Bronchial epithelial cell (primary cell): ENCODE results near the gene ITGAL. TPM values are rescaled to one million over a fixed set of nuclear protein-coding genes. Genes with fewer than 3 reads are reported as not detected.
A peak's percentile ranks its signal among the peaks of the same experiment; 100 is the strongest.

Experiments
- DNase-seq: peaks from one replicate; pipeline ENCODE4 v3.0.0-alpha.2; 2010; ENCODE audit warnings: low read depth
- FAIRE-seq: peaks from 2 replicates; lab custom pipeline; 2011; peaks lifted over from hg19 to GRCh38; lab: Jason Lieb, UNC
- H3K27me3 ChIP-seq: 2 replicates; pipeline ENCODE4 v1.5.1; 2011; ENCODE audit warnings: low read length; ENCODE audit not compliant: control insufficient read depth, insufficient read depth
- H3K36me3 ChIP-seq: 2 replicates; pipeline ENCODE4 v1.5.1; 2011; ENCODE audit warnings: low read length; ENCODE audit not compliant: control insufficient read depth, insufficient read depth
- H3K4me3 ChIP-seq: 2 replicates; pipeline ENCODE4 v1.5.1; 2011; ENCODE audit warnings: mild to moderate bottlenecking, low read depth, low read length, control low read depth
- CTCF ChIP-seq: IDR thresholded peaks from 2 replicates; pipeline ENCODE4 v1.5.1; 2011; ENCODE audit warnings: mild to moderate bottlenecking, moderate library complexity, low read length, control low read depth, inconsistent platforms; ENCODE audit not compliant: insufficient read depth, severe bottlenecking
- total RNA-seq: library from RNA; depleted of rRNA; stranded (reverse); fragments of >200 nt; gene quantifications from 2 replicates; pipeline ENCODE4 v1.2.1, GENCODE V29; 2014

Gene ITGAL
- total RNA-seq, 1 donor from 2014 or later = not detected

- DNase-seq (no peak), FAIRE-seq (no peak)
- H3K27me3 ChIP-seq = no peaks in the 10 kb centered on the region
- peak overlapping the region; percentile 61 for H3K4me3 ChIP-seq
- TF ChIP-seq CTCF = no peak
- H3K36me3 ChIP-seq = peaks cover 2% of the 10 kb centered on the region
Observed at GRCh38 chr16:30444231-30445148, 28.1 kb upstream of the ITGAL start.

GRCh38 chr16:30445149-30445407 lies 27.5 kb upstream of the ITGAL start:
- no peak for TF ChIP-seq CTCF
- H3K27me3 ChIP-seq = no peaks in the 10 kb centered on the region
- peak overlapping the region; percentile 61 for H3K4me3 ChIP-seq
- FAIRE-seq (no peak), DNase-seq (no peak)
- H3K36me3 ChIP-seq = peaks cover 2% of the 10 kb centered on the region

GRCh38 chr16:30445408-30446202 lies 26.9 kb upstream of the ITGAL start, which contains the start of gene SEPHS2:
SEPHS2 (minus strand) TSS chr16:30445874; CDS start chr16:30445727, 147 bp downstream.
- TF ChIP-seq CTCF = peak; percentile 48
- no peak for FAIRE-seq
- H3K4me3 ChIP-seq = peak within 1 kb of the TSS; percentile 61
- peaks cover 2% of the 10 kb centered on the region for H3K36me3 ChIP-seq
- DNase-seq = peak; percentile 93
- H3K27me3 ChIP-seq = no peaks in the 10 kb centered on the region

GRCh38 chr16:30446203-30446595 lies 26.3 kb upstream of the ITGAL start:
- no peaks in the 10 kb centered on the region for H3K27me3 ChIP-seq
- H3K4me3 ChIP-seq = no peak overlapping the region
- FAIRE-seq (no peak), DNase-seq (no peak)
- H3K36me3 ChIP-seq = peaks cover 2% of the 10 kb centered on the region
- TF ChIP-seq CTCF = no peak

GRCh38 chr16:30447512-30448226 lies 24.9 kb upstream of the ITGAL start:
- FAIRE-seq (no peak), DNase-seq (no peak)
- TF ChIP-seq CTCF = no peak
- Histone ChIP-seq H3K27me3 (no peaks in the 10 kb centered on the region), H3K36me3 (peaks cover 2% of the 10 kb centered on the region), H3K4me3 (no peak overlapping the region)
